ENCODE results near the gene NEK9. TPM values are rescaled to one million over a fixed set of nuclear protein-coding genes. Genes with fewer than 3 reads are reported as not detected.

NEK9 gene
- total RNA-seq, 1 experiment from 2014 or later = 56.5 TPM

GRCh38 chr14:75092698-75093097 lies 34.1 kb downstream of the NEK9 start:
- no peak overlapping the region for H4K91ac ChIP-seq (ENCODE audit: insufficient read length, low read depth, low read length)

More at GRCh38 chr14:75092698-75093097, 34.1 kb downstream of the NEK9 start:
- H4K5ac ChIP-seq (ENCODE audit: insufficient read length, low read depth, low read length) = no peak overlapping the region
- no peak overlapping the region for H3K4me2 ChIP-seq (ENCODE audit: insufficient read depth, insufficient read length, low read length)
- H3T11ph ChIP-seq (ENCODE audit: low read length) = no peak overlapping the region
- H3K9me3 Mint-ChIP-seq = no peaks in the 10 kb centered on the region
- H3K18ac ChIP-seq (ENCODE audit: insufficient read length, low read depth, low read length) = no peak overlapping the region
- peaks cover 7 to 8% of the 10 kb centered on the region in 2 experiments for H3K4me1 Mint-ChIP-seq
- no peak overlapping the region for H2AK5ac ChIP-seq (ENCODE audit: insufficient read length, low read length)
- no peak overlapping the region for H3K9ac ChIP-seq (ENCODE audit: extremely low read depth, insufficient read length, low read length)
- H2BK15ac ChIP-seq (ENCODE audit: low read depth, low read length) = no peak overlapping the region
- no peaks in the 10 kb centered on the region for H3K23me2 ChIP-seq (ENCODE audit: insufficient read length, low read depth, low read length, poor library complexity, severe bottlenecking)
- no peaks in the 10 kb centered on the region for H3K79me2 ChIP-seq (ENCODE audit: insufficient read depth, low read length)
- no peak overlapping the region for H3K4ac ChIP-seq (ENCODE audit: low read depth, low read length)
- H2BK5ac ChIP-seq (ENCODE audit: insufficient read length, low read length) = no peak overlapping the region
- no peak overlapping the region for H3K27ac Mint-ChIP-seq
- no peaks in the 10 kb centered on the region for H3K27me3 Mint-ChIP-seq (ENCODE audit: low read depth)
- no peaks in the 10 kb centered on the region for H4K20me1 ChIP-seq (ENCODE audit: control insufficient read depth, insufficient read depth, insufficient read length)
- no peak overlapping the region for H3K23ac ChIP-seq (ENCODE audit: insufficient read length, low read depth, low read length)
- H2AFZ ChIP-seq (ENCODE audit: low read length) = no peak overlapping the region
- H2BK12ac ChIP-seq (ENCODE audit: insufficient read length, low read depth, low read length) = no peak overlapping the region
- no peak overlapping the region for H2BK120ac ChIP-seq (ENCODE audit: low read depth, low read length, poor library complexity, severe bottlenecking)
- H4K8ac ChIP-seq (replicated peaks; ENCODE audit: insufficient read length, low read depth, low read length) = no peak overlapping the region
- H3K14ac ChIP-seq (ENCODE audit: insufficient read depth, low read length) = no peak overlapping the region
- H3K56ac ChIP-seq (ENCODE audit: insufficient read length, low read depth, low read length) = no peak overlapping the region
- no peaks in the 10 kb centered on the region for H3K79me1 ChIP-seq (ENCODE audit: insufficient read depth, low read depth, low read length, poor library complexity, severe bottlenecking)
- TF ChIP-seq, protein P1, sequence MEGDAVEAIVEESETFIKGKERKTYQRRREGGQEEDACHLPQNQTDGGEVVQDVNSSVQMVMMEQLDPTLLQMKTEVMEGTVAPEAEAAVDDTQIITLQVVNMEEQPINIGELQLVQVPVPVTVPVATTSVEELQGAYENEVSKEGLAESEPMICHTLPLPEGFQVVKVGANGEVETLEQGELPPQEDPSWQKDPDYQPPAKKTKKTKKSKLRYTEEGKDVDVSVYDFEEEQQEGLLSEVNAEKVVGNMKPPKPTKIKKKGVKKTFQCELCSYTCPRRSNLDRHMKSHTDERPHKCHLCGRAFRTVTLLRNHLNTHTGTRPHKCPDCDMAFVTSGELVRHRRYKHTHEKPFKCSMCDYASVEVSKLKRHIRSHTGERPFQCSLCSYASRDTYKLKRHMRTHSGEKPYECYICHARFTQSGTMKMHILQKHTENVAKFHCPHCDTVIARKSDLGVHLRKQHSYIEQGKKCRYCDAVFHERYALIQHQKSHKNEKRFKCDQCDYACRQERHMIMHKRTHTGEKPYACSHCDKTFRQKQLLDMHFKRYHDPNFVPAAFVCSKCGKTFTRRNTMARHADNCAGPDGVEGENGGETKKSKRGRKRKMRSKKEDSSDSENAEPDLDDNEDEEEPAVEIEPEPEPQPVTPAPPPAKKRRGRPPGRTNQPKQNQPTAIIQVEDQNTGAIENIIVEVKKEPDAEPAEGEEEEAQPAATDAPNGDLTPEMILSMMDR (conservative IDR thresholded peaks at IDR 0.05) = no peak
- H3K27ac ChIP-seq (ENCODE audit: insufficient read length, low read depth, low read length) = no peak overlapping the region
- no peak overlapping the region for H2BK20ac ChIP-seq (ENCODE audit: low read depth, low read length, poor library complexity, severe bottlenecking)
- WGBS (ENCODE audit: extremely low coverage, insufficient read length, low lambda C conversion rate) = no CpG with 5 or more reads among the region's 2 CpGs
- peaks cover 15 to 58% (median 53%) of the 10 kb centered on the region in 3 experiments; a peak in 6 of 7 replicates for H3K36me3 Mint-ChIP-seq (ENCODE audit: insufficient read depth in 1 of 3, low read depth in 3 of 3)
- H3K4me1 ChIP-seq (ENCODE audit: insufficient read depth, low read length) = no peaks in the 10 kb centered on the region
- no peaks in the 10 kb centered on the region for H3K9me3 ChIP-seq (ENCODE audit: control insufficient read depth, low read depth, low read length)
- no peak for DNase-seq
- no peaks in the 10 kb centered on the region for H3K27me3 ChIP-seq (ENCODE audit: insufficient read depth, low read length)
- no peak overlapping the region for H3K4me3 Mint-ChIP-seq
